DOHH2 (cell line): ENCODE data around the gene RSBN1.

Experiments
- H3F3A ChIP-seq: fragments of 200-600 bp; sonication (generic), shearing (Covaris generic); 2 replicates; pipeline ENCODE4 v1.6.0; 2016; ENCODE audit warnings: antibody characterized with exemption, mild to moderate bottlenecking; ENCODE audit not compliant: control insufficient read depth, insufficient read depth
- H3K27ac ChIP-seq: fragments of 200-600 bp; sonication (generic); 2 replicates; pipeline ENCODE4 v1.5.1; 2014; ENCODE audit warnings: low read depth, mild to moderate bottlenecking, low read length, moderate library complexity
- H3K27me3 ChIP-seq: fragments of 200-600 bp; sonication (generic); 2 replicates; pipeline ENCODE4 v1.6.1; 2014; ENCODE audit warnings: mild to moderate bottlenecking, low read length, mixed read lengths; ENCODE audit not compliant: control insufficient read depth
- H3K36me3 ChIP-seq: fragments of 200-600 bp; sonication (generic); 2 replicates; pipeline ENCODE4 v1.6.1; 2014; ENCODE audit warnings: mild to moderate bottlenecking, low read length, moderate library complexity, mixed read lengths; ENCODE audit not compliant: control insufficient read depth
- H3K4me1 ChIP-seq: fragments of 200-600 bp; sonication (generic); 2 replicates; pipeline ENCODE4 v1.6.1; 2014; ENCODE audit warnings: mild to moderate bottlenecking, low read length, mixed read lengths; ENCODE audit not compliant: control insufficient read depth
- H3K4me2 ChIP-seq: fragments of 200-600 bp; sonication (generic); 2 replicates; pipeline ENCODE4 v1.6.0; 2014; ENCODE audit warnings: mild to moderate bottlenecking, low read length, moderate library complexity
- H3K4me3 ChIP-seq: fragments of 200-600 bp; sonication (generic); 2 replicates; pipeline ENCODE4 v1.5.1; 2014; ENCODE audit warnings: mild to moderate bottlenecking, low read length, mixed read lengths
- H3K79me2 ChIP-seq: fragments of 200-600 bp; sonication (generic); 2 replicates; pipeline ENCODE4 v1.6.1; 2014; ENCODE audit warnings: mild to moderate bottlenecking, low read length, mixed read lengths; ENCODE audit not compliant: control insufficient read depth
- H3K9me2 ChIP-seq: fragments of 200-600 bp; sonication (generic); replicated peaks from 2 replicates; pipeline ENCODE4 v1.6.1; 2014; ENCODE audit warnings: mild to moderate bottlenecking, low read length, mixed read lengths; ENCODE audit not compliant: control insufficient read depth
- H3K9me3 ChIP-seq: fragments of 200-600 bp; sonication (generic); 2 replicates; pipeline ENCODE4 v1.6.1; 2014; ENCODE audit warnings: antibody characterized with exemption, low read length, mixed read lengths; ENCODE audit not compliant: control insufficient read depth, insufficient read depth
- H4K20me1 ChIP-seq: fragments of 200-600 bp; sonication (generic); 2 replicates; pipeline ENCODE4 v1.6.0; 2014; ENCODE audit warnings: low read depth, mild to moderate bottlenecking, antibody characterized with exemption, low read length, moderate library complexity; ENCODE audit not compliant: control insufficient read depth, insufficient read depth
- EZH2phosphoT487 ChIP-seq: fragments of 200-600 bp; sonication (generic); IDR thresholded peaks from 2 replicates; pipeline ENCODE4 v1.6.1; 2017; ENCODE audit warnings: borderline replicate concordance, mild to moderate bottlenecking, antibody characterized with exemption, low read length, moderate library complexity, mixed read lengths
- TF ChIP-seq, protein P1 (sequence below): fragments of 200-600 bp; sonication (generic); IDR thresholded peaks from one replicate; pipeline ENCODE4 v1.5.1; 2014; ENCODE audit warnings: antibody characterized with exemption, mild to moderate bottlenecking, low read depth, low read length; ENCODE audit not compliant: poor library complexity, severe bottlenecking

The RSBN1 gene

DNA sequence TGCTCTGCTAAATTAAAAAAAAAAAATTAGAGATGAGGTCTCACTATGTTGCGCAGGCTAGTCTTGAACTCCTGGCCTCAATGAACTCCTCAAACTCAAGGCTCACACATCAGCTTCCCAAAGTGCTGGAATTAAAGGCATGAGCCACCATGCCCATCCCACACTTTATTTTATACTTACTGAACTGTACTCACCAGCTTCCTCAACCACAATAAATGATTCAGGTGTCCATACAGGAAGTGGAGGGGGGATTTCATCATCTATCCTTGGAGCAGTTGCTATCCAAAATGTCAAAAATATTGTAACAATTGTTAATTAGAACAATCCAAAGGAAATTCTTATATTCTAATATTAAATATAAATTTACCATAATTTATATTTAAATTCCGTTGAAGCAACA lies 22.4 kb upstream of the RSBN1 start:
- TF ChIP-seq, protein P1, sequence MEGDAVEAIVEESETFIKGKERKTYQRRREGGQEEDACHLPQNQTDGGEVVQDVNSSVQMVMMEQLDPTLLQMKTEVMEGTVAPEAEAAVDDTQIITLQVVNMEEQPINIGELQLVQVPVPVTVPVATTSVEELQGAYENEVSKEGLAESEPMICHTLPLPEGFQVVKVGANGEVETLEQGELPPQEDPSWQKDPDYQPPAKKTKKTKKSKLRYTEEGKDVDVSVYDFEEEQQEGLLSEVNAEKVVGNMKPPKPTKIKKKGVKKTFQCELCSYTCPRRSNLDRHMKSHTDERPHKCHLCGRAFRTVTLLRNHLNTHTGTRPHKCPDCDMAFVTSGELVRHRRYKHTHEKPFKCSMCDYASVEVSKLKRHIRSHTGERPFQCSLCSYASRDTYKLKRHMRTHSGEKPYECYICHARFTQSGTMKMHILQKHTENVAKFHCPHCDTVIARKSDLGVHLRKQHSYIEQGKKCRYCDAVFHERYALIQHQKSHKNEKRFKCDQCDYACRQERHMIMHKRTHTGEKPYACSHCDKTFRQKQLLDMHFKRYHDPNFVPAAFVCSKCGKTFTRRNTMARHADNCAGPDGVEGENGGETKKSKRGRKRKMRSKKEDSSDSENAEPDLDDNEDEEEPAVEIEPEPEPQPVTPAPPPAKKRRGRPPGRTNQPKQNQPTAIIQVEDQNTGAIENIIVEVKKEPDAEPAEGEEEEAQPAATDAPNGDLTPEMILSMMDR, result no peak

DNA sequence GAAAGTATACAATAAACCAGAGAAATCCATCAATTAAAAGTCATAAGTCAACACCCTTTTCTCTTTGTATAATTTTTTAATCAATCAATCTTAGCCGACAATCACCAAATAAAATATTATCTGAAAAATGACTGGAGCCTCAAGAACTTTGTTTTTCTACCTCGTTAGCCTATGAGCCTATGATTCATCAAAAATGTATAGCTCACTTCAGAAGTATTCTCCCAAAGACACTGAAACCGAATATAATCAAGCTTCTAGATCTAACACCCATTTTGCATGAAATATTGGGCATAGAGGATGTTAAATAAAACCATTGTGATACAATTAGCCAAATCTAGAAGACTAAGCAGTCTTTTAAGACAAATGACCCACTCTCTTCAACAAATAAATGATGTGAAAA lies 17.8 kb upstream of the RSBN1 start:
- H3K79me2 ChIP-seq, result no peaks in the 10 kb centered on the region
- H3K9me2 ChIP-seq, result no peaks in the 10 kb centered on the region
- peaks cover 7% of the 10 kb centered on the region; the same call in 1 of the 2 replicates for H3F3A ChIP-seq
- peaks cover 50% of the 10 kb centered on the region for H3K36me3 ChIP-seq
- no peaks in the 10 kb centered on the region for H3K27me3 ChIP-seq
- no peak overlapping the region for H3K27ac ChIP-seq
- no peak overlapping the region for H3K4me2 ChIP-seq
- no peaks in the 10 kb centered on the region for H3K4me1 ChIP-seq
- no peak overlapping the region for H3K4me3 ChIP-seq
- TF ChIP-seq EZH2phosphoT487, result no peak
- TF ChIP-seq, protein P1, result no peak
- no peaks in the 10 kb centered on the region for H4K20me1 ChIP-seq
- no peaks in the 10 kb centered on the region for H3K9me3 ChIP-seq

More for the DNA sequence above, 22.4 kb upstream of the RSBN1 start:
- no peak overlapping the region for H3K4me3 ChIP-seq
- H3K4me1 ChIP-seq, result peaks cover 5% of the 10 kb centered on the region
- no peaks in the 10 kb centered on the region for H3K9me2 ChIP-seq
- H4K20me1 ChIP-seq, result no peaks in the 10 kb centered on the region
- no peaks in the 10 kb centered on the region for H3K79me2 ChIP-seq
- H3F3A ChIP-seq, result peaks cover 4% of the 10 kb centered on the region
- no peaks in the 10 kb centered on the region for H3K27me3 ChIP-seq
- H3K4me2 ChIP-seq, result no peak overlapping the region
- H3K9me3 ChIP-seq, result no peaks in the 10 kb centered on the region
- H3K27ac ChIP-seq, result no peak overlapping the region
- peaks cover 51% of the 10 kb centered on the region for H3K36me3 ChIP-seq

DNA sequence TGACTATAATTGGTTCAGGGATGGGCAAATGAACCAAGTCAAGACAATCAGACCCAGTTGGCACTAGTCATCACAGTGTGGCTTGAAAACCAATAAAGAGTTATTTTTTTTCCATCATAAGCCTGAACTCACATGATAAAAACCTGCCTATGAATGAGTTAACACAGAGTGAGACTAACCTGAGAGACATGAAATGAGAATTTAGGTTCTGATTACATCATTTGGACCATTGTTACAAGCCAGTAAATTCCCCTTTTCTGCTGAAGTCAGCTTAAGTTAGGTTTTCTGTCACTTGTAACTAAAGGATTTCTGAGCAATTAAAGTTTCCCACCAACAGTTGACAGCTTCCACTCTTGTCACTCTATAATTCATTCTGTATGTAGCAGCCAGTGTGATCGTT lies 9.6 kb upstream of the RSBN1 start:
- H3K27ac ChIP-seq, result no peak overlapping the region
- H3F3A ChIP-seq, result no peaks in the 10 kb centered on the region
- no peak overlapping the region for H3K4me2 ChIP-seq
- no peak overlapping the region for H3K4me3 ChIP-seq
- H3K4me1 ChIP-seq, result no peaks in the 10 kb centered on the region
- H4K20me1 ChIP-seq, result no peaks in the 10 kb centered on the region
- no peaks in the 10 kb centered on the region for H3K9me2 ChIP-seq
- no peaks in the 10 kb centered on the region for H3K79me2 ChIP-seq
- no peaks in the 10 kb centered on the region for H3K9me3 ChIP-seq
- peaks cover 41% of the 10 kb centered on the region for H3K36me3 ChIP-seq
- TF ChIP-seq, protein P1, result no peak
- no peak for TF ChIP-seq EZH2phosphoT487
- no peaks in the 10 kb centered on the region for H3K27me3 ChIP-seq

DNA sequence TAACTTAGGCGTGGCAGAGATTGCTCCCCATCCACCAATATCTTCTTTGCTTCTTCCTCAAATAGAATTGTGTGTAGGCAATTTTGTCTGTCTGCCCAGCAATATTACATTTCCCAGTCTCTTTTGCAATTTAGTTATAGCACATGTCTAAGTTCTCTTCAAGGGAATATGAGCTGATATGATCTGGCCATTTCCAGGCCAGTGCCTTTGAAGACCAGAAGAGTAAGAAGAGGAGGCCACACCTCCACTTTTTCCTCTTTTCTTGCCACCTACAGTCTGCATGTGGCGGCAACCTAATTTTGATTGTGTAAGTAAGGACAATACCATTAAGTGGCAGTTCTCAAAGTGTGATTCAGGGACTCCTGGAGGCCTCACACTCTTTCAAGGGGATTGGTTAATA lies 6.3 kb upstream of the RSBN1 start:
- H3K27ac ChIP-seq, result no peak overlapping the region
- no peaks in the 10 kb centered on the region for H3K79me2 ChIP-seq
- no peaks in the 10 kb centered on the region for H3K9me3 ChIP-seq
- no peaks in the 10 kb centered on the region for H3K27me3 ChIP-seq
- H3K4me3 ChIP-seq, result no peak overlapping the region
- peaks cover 6% of the 10 kb centered on the region for H3K4me1 ChIP-seq
- H3F3A ChIP-seq, result peaks cover 10% of the 10 kb centered on the region
- H4K20me1 ChIP-seq, result no peaks in the 10 kb centered on the region
- peaks cover 48% of the 10 kb centered on the region for H3K36me3 ChIP-seq
- no peak for TF ChIP-seq EZH2phosphoT487
- TF ChIP-seq, protein P1, result no peak
- H3K4me2 ChIP-seq, result no peak overlapping the region
- no peaks in the 10 kb centered on the region for H3K9me2 ChIP-seq
